Adipose tissue (tissue), 3 donors: Measurements from ENCODE around the gene HS3ST5. TPM values are rescaled to one million over a fixed set of nuclear protein-coding genes. Genes with fewer than 3 reads are reported as not detected.

Experiments
- H3K27ac ChIP-seq: one replicate; pipeline ENCODE4 v1.5.1; 2013; ENCODE audit warnings: low read depth, low read length
- WGBS, 3 donors: extraction: QIAGEN DNeasy Blood & Tissue Kit; methylation state at CpG; one replicate each; pipeline ENCODE4 v1.1.7; 2013; 5-methylcytosine and 5-hydroxymethylcytosine counted together
- polyA plus RNA-seq, 3 donors: library from polyadenylated mRNA; stranded (reverse); fragments of 200-250 nt; gene quantifications; one replicate each; pipeline ENCODE4 v1.2.3, GENCODE V29; 2013
- donor health status: healthy with polysubstance abuse.
- donor health status: Bipolar disorder and iron deficiency.
- donor health status: healthy.

HS3ST5 gene, protein sequence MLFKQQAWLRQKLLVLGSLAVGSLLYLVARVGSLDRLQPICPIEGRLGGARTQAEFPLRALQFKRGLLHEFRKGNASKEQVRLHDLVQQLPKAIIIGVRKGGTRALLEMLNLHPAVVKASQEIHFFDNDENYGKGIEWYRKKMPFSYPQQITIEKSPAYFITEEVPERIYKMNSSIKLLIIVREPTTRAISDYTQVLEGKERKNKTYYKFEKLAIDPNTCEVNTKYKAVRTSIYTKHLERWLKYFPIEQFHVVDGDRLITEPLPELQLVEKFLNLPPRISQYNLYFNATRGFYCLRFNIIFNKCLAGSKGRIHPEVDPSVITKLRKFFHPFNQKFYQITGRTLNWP
- under 1 TPM in 1 of 3 donors, not detected in 2; 0.07 TPM for polyA plus RNA-seq

DNA sequence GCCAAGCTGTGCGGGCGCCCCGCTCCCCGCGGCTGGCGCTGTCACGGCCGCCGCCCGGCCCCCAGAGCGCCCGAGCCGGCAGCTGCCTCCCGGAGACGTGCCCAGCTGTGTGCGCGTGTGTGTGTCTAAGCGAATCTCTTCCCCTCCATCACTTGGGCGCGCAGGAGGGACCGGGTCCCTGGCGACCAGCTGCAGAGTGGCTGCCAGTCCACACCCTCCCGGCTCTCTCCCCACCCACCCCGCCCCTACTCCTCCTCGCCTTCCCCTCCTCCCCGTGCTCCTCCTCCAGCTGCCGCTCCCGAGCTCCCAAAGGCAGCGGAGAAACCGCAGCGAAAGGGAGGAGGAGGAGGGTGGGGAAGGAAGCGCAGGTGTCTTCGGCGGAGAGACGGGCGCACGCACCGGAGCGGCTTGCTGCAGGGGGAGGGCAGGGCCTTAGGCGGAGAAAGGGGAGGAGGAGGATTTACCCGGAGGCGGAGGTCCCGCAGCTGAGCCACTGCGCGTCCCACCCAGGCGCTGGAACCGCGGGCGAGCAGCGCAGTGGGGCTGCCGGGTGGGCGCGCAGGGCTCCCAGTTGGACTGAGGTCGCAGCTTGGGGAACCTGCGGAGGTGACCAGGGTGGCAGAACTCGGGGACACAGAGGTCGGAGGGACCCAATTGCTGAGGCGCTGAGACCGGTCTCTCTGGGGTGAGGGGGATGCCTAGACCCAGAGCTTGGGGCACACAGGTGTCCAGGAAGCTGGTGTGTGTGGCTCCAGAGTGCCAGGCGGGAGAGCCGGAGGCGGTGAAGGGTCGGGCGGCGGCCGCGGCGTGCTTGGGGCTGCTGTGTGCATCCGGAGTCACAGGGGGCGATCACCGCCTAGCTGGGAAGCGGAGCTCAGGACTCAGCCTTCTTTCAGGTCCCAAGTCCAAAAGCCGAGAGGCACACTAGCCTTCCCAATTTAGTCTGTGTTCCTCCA lies at the start of gene HS3ST5:
Gene HS3ST5 (minus strand): TSS at position 198 of the 956 bp plus-strand sequence. CDS start 280,178 bp downstream, outside the sequence.
- 0 to 1% (median 1%) methylated on average over 64 to 73 of the region's 73 CpGs for WGBS, 3 donors
- no peak within 1 kb of the TSS for H3K27ac ChIP-seq

DNA sequence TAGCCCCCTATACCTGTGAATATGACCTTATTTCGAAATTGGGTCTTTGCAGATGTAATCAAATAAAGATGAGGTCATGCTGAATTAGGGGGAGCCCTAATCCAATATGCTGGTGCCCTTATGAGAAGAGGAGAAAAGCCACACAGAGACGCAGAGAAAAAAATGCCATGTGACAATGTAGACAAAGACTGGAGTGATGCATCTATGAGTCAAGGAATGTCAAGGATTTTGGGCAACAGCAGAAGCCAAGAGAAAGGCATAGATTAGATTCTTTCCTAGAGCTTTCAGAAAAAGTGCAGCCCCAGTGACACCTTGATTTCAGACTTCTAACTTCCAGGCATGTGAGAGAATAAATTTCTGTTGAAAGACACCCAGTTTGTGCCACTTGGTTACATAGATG lies 47.4 kb upstream of the HS3ST5 start:
- WGBS, 3 donors, result 66 to 91% (median 82%) methylated on average over 2 of the region's 2 CpGs
- no peak overlapping the region for H3K27ac ChIP-seq

DNA sequence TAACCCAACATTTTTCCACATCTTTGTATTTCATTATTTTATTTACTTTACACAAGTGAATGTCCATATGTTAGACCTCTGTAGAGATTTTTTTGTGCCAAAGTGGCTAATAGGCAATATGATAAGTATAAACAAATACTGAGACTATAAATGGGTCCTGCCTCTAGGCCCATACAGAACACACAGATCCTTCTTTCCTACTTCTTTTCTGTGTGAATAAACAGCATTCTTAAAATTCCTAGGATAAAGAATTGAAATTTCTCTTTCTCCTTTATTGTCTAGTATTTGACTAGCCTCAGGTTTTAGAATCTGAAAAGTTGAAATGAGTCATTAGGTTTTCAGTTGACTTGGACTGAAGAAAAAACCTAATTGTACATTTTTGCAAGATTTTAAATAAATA lies 46.3 kb upstream of the HS3ST5 start:
- no peak overlapping the region for H3K27ac ChIP-seq

DNA sequence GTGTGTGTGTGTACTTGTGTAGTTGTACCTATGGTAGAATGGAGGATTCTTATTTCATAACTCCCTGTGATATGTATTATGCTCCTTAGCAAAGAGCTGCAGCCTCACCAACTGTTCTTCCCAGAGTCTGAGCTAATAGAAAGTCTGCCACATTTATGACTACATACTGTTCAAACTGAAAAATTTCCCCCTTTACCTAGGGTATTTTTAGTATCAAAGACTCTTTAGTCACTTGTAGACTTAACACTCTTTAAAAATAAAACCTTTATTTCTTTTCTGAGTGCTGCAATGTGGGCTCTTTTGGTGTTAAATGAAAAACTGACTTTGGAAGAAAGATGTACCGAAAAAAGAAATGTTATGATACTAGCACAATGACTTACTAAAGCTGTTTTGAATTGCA lies 39.6 kb upstream of the HS3ST5 start:
- H3K27ac ChIP-seq, result no peak overlapping the region
- 86 to 96% (median 94%) methylated on average over 1 of the region's 1 CpG for WGBS, 3 donors

DNA sequence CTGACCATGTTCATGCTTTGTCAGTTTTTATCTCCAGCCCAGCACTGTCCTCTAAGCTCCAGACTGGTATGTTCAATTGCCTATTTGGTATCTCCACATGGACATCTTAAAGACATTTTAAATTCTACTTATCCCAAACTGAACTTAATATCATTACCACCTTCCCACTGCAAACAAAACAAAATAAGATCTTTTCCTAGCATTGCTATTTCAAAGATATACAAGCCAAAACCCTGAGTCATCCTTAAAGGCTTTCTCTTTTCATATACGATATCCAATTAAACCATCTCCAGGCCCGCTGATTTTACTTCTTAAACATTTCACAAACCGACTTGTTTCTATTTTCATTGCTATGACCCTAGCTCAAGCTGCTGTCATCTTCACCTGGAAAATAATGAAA lies 35.1 kb upstream of the HS3ST5 start:
- WGBS, 3 donors, result 92 to 94% (median 93%) methylated on average over 3 of the region's 3 CpGs
- H3K27ac ChIP-seq, result no peak overlapping the region

DNA sequence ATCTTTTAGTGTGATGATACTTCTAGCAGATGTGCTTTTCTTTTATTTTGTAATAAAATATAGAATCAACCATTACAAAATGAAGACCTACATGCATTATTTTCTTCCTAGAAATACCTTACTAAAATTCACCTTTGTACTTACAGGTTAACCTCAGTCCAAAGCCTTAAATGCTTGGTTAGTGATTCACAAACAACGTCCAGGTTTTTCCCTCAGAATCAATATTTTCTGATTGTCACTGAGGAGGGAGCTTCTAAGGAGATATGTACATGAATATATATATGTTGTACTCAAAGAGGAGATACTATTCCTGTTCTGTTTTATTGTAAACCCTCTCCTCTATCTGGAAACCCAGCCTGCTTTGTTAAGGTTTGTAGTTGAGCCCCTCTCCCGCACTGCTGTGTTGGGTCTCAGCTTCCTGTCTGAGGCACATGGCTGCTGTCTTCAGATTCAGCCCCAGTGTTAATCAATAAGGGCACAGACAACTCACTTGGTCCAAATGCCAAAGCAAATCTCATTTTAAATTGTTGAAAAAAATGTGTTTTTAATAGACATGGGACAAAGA lies 33.9 kb upstream of the HS3ST5 start:
- no peak overlapping the region for H3K27ac ChIP-seq
- WGBS, 3 donors, result 26 to 41% (median 28%) methylated on average over 2 of the region's 2 CpGs

DNA sequence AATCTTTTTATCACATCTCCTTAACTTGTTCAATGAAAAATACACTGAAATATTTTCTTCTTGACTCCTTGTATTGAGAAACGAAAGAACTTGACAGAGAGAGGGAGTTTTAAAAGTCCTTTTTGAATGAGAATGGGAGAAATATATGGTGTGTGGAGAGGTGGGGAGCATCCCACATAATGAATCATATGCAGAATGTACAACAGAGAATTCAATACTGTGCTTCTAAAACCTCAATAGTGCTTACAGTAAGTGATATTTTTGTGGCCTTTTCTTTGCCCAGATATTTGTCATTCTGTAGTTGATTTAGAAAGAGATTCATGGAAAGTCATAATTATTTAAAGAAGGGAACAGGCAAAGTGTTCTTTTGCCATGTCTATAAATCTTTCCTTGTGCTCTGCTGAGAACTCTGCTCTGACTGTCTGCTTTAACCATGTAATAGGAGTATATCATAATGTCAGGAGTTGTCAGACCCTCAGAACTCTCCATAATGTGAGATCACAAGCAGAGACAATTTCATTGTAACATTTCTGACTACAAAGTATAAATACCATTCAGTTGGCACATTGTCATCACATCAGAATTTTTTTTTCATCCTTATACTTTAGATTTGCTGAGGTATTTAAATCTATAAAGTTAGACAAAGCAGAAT lies 32.8 kb upstream of the HS3ST5 start:
- WGBS, 3 donors, result 43 to 60% (median 57%) methylated on average over 1 of the region's 1 CpG
- no peak overlapping the region for H3K27ac ChIP-seq

DNA sequence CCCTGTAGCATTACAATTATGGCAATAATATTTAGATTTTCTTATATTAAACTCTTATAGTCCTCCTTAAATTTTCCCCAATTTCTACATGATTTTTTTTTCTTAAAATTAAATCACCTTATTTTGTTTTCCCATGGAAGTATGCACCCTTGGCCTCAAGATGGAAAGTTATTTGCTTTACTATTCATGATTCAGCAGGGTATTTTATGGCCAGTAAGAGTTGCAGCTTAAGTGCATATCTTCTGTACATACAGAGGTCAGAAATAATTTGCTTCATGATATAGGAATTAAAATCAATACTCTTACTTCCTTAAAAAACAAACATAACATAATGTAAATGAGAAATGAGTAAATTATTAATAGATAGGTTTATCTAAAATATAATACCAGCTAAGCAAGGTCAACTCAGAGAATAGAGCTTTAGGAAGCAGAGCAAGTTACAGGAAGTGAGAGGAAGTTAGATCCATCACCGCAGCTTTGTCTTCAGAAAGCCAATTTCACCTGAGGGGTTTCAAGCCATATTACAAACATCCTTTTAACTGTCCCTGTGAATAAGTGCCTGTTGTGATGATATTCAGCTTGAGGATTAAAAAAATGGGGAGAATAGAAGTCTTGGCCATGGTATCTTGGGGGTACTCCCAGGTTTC lies 24.6 kb upstream of the HS3ST5 start:
- H3K27ac ChIP-seq, result no peak overlapping the region
- 61 to 73% (median 65%) methylated on average over 1 of the region's 1 CpG for WGBS, 3 donors

DNA sequence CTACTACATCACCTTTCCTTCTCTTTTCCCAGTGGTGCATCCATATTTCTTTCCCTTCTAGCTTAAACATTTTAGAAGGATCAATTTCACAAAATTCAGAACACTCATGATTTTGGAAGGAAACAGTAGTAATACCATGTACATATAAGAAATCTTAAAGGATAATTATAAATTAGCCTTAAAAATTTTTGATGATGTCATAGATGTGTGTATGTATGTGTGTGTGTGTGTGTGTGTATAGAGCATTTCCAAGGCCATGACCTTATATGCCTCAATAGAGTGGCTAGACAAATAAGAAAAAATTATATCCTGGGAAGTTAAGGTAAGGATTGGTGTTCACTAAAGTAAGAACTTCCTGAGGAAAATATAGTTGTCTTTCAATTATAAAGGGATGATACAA lies 24.1 kb upstream of the HS3ST5 start:
- no peak overlapping the region for H3K27ac ChIP-seq

DNA sequence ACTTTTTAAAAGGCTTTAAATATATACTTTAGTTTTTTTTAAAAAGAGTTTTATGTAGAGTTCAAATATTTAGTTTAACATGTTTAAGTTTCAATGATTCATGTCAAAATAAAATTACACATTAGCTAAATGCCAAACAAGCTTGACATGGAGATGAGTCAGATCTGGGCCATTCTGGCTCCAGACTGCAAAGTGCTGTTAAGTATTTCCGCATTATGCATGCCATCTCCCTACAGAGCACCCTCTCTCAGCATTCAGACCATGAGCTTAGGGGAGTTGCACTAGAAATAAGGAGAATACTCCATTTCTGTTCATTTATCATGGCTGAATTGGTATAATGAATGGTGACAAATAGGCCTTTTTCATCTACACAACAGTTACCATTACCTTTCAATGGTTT lies 21.5 kb upstream of the HS3ST5 start:
- no peak overlapping the region for H3K27ac ChIP-seq
- whole genome bisulfite sequencing, 3 donors, result 87 to 100% (median 89%) methylated on average over 1 of the region's 1 CpG

DNA sequence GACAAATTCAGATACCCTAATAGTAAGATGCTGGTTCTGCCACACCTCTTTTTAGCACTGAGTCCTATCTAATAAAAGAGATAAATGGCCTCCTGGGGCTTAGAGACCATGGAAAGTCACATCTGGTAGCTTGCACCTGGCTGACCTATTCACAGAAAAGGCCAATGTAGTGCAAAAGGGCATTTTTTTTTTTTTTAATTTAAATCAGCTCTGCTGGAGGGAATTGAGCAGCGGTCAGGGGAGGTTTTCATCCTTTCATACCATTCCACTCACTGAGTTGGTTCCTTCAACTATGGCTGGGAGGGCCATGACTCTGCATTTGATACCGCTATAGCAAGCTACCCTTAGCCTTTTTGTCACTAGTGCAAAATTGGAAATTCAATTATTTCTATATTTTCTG lies 20.1 kb upstream of the HS3ST5 start:
- H3K27ac ChIP-seq, result no peak overlapping the region
- WGBS, 3 donors, result 90 to 94% (median 91%) methylated on average over 2 of the region's 2 CpGs

DNA sequence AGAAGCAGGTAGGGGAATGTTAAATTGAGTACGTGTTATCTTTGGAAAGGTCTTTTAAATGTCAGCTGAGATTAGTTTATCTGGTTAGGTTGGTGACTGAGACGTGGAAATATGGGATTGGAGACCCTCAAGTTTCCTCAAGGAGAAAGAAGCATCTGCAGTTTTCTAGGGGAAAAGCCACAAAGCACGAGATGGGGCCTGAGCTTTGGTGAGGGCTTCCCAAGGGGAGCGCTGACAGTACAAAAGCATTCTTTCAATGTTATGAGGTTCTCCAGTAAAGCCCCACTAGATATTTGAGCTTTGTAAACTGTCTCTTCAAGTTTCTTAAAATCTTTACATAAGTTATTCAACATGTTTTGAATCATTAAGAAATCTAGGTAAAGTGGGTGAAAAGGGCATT lies 19.6 kb upstream of the HS3ST5 start:
- 76 to 88% (median 82%) methylated on average over 4 of the region's 4 CpGs for WGBS, 3 donors
- no peak overlapping the region for H3K27ac ChIP-seq

DNA sequence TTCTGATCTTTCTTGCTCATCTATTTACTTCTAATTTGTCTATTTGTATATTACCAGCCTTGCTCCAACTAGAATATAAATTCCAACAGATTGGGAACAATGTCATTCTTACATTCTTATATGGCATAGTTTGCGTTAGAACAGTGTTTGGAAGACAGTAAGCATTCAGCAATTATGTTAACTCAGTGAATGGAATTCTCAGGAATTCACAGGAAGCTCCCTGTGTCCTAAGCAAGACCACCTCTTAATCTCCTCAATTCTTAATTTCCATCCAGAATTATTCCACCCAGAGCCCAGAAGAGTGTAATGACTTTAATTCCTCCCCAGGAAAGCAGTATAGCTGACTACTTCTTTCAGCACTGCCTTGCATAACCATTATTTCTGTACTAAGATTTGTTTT lies 18.2 kb upstream of the HS3ST5 start:
- WGBS, 3 donors, result 76 to 85% (median 77%) methylated on average over 1 of the region's 1 CpG

DNA sequence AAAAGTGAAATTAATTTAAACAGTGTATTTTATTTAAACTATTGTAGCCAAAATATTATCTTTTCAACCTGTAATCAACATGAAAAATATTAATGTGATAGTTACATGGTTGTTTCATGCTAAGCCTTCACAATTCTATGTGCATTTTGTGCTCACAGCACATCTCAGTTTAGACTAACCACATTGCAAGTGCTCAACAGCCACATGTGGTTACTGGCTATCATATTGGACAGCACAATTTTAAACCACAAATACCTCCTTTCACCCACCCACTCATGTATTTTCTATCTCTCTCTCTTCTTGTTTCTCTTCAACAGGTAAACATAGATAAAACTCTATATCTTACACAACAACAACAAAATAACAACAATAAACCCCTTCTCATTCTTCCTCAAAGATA lies 12.5 kb upstream of the HS3ST5 start:
- H3K27ac ChIP-seq, result no peak overlapping the region

More for the DNA sequence above, 18.2 kb upstream of the HS3ST5 start:
- H3K27ac ChIP-seq, result no peak overlapping the region

DNA sequence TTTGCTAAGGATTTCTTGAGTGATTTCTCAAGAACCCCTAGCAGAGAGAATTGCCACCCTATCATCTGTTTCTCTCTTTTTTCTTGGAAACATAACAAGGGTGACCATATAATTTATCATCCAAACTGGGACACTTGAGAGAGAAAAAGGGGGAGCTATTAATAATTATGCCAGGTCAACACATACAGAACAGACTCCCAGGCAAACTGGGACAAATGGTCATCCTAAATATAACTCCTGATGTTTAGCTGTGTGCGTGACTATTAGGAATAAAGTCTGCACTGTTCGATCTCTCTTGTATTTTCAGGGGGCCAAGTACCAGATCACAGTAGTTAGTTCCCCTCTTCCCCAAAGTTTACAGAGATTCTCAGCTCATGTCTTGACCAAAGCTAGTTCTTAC lies 11.7 kb upstream of the HS3ST5 start:
- WGBS, 3 donors, result 86 to 95% (median 87%) methylated on average over 2 of the region's 2 CpGs

DNA sequence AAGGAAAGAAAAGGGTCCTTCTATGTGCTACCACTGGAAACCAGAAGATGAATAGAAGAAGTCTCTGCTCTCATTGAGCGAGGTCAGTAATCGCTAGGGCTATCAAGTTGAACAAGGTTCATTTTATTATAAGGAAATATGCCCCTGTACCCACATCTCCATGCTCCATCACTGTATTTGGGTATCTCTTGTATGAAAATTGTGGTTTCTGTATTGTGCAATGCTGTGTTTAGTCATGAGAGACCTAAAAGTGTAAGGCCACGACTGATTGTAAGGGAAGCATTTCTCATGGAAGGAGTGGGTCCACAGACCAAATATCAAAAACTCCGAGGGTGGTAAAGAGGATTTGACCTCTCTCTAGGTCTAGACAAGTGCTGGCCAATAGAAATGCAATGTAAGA lies 3.6 kb upstream of the HS3ST5 start:
- no peak overlapping the region for H3K27ac ChIP-seq
- 80 to 85% (median 83%) methylated on average over 4 of the region's 4 CpGs for WGBS, 3 donors

More for the DNA sequence above, 11.7 kb upstream of the HS3ST5 start:
- H3K27ac ChIP-seq, result no peak overlapping the region

DNA sequence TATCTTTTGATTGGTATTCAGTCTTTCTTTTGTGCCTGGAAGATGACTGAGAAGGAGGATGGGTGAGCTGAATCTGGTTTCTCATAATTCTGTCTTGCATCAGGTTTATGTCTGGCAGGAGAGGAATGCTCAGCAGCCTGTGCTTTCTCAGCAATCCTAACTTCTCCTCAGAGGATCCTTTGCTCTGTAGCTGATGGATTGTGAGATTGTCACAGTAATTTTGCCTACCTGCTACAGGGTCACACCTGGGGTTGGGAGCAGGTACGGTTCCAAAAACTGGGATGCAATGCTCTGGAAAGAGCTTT lies 2.1 kb upstream of the HS3ST5 start:
- H3K27ac ChIP-seq, result no peak overlapping the region
- WGBS, 3 donors, result 54 to 82% (median 76%) methylated on average over 1 of the region's 1 CpG

DNA sequence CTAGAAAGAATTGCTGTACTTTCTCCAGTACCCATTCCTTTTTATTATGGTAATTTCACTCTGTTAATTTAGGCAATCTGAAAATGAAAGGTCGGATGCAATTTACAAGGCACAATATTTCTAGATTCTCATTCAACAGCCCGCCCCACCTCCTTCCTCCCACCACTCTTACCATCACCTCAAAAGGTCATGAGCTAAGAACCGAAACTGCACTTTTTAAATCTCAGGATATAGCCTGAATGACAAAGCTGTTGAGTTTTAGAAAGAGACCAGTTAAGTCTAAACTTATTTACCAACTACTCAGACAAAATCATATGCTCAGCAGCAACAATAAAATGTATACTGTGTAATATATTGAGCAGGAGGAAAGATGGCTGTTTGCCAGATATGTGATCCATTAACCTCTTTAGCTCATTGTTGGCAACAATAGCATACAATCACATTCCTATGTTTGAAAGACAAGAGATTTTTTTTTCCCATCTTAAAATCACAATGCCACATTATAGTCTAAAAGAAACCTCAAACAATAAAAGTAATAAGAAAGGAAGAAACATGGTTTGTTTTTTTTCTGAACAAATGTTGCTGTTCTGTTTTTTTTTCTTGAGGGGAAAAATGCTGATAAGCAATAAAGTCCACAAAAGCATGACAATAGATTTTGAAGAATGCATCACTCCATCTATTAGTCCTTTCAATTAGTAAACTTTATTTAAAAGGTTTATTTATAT lies 1.6 kb upstream of the HS3ST5 start:
- no peak overlapping the region for H3K27ac ChIP-seq
- 40 to 62% (median 47%) methylated on average over 3 of the region's 3 CpGs for WGBS, 3 donors
